Keratinocyte (primary cell): Measurements from ENCODE around the gene ELF3. TPM values are rescaled to one million over a fixed set of nuclear protein-coding genes. Genes with fewer than 3 reads are reported as not detected.

Experiments used
- DNase-seq: peaks from one replicate; pipeline ENCODE4 v3.0.0-alpha.2; 2011; ENCODE audit warnings: low read depth, missing footprints, low spot score
- FAIRE-seq: peaks from 2 replicates; lab custom pipeline; 2011; peaks lifted over from hg19 to GRCh38; lab: Jason Lieb, UNC
- H2AFZ ChIP-seq: 2 replicates; pipeline ENCODE4 v1.6.0; 2012; ENCODE audit warnings: low read length, control low read depth, inconsistent platforms; ENCODE audit not compliant: control insufficient read depth
- H3K27ac ChIP-seq: 2 replicates; pipeline ENCODE4 v1.5.1; 2011; ENCODE audit warnings: low read length; ENCODE audit not compliant: control insufficient read depth, insufficient read depth
- H3K27me3 ChIP-seq: 3 replicates; pipeline ENCODE4 v1.6.0; 2011; ENCODE audit warnings: low read length; ENCODE audit not compliant: control insufficient read depth, insufficient read depth; ENCODE audit errors: extremely low read depth
- H3K36me3 ChIP-seq, 2 experiments: 2 replicates in 1 of 2; 3 replicates in 1 of 2; pipeline ENCODE4 v1.5.1; 2011; ENCODE audit warnings: low read length in 2 of 2, mild to moderate bottlenecking in 1 of 2; ENCODE audit not compliant: control insufficient read depth in 2 of 2, insufficient read depth in 2 of 2; ENCODE audit errors: extremely low read depth in 1 of 2
- H3K4me1 ChIP-seq: 3 replicates; pipeline ENCODE4 v1.5.1; 2011; ENCODE audit warnings: low read length; ENCODE audit not compliant: control insufficient read depth, insufficient read depth; ENCODE audit errors: extremely low read depth
- H3K4me2 ChIP-seq: 3 replicates; pipeline ENCODE4 v1.6.0; 2011; ENCODE audit warnings: low read depth, low read length; ENCODE audit not compliant: control insufficient read depth, insufficient read depth; ENCODE audit errors: extremely low read depth
- H3K4me3 ChIP-seq, 3 experiments: fragments of 200-600 bp in 1 of 3; sonication (generic) in 1 of 3; 2 replicates in 2 of 3; 3 replicates in 1 of 3; pipeline ENCODE4 v1.5.1; 2011 to 2016; ENCODE audit warnings: low read length in 3 of 3, mild to moderate bottlenecking in 3 of 3, control low read depth in 2 of 3, inconsistent platforms in 1 of 3, low read depth in 1 of 3, mixed read lengths in 1 of 3, mixed run types in 1 of 3, moderate library complexity in 1 of 3; ENCODE audit not compliant: control insufficient read depth in 2 of 3, insufficient read depth in 2 of 3; ENCODE audit errors: extremely low read depth in 1 of 3
- H3K79me2 ChIP-seq: 2 replicates; pipeline ENCODE4 v1.6.0; 2012; ENCODE audit warnings: low read length; ENCODE audit not compliant: control insufficient read depth, insufficient read depth
- H3K9ac ChIP-seq: 3 replicates; pipeline ENCODE4 v1.6.0; 2011; ENCODE audit warnings: low read length; ENCODE audit not compliant: control insufficient read depth, insufficient read depth; ENCODE audit errors: extremely low read depth
- H3K9me1 ChIP-seq: 3 replicates; pipeline ENCODE4 v1.6.0; 2011; ENCODE audit warnings: low read length; ENCODE audit not compliant: control insufficient read depth, insufficient read depth; ENCODE audit errors: extremely low read depth
- H3K9me3 ChIP-seq: 2 replicates; pipeline ENCODE4 v1.5.1; 2012; ENCODE audit warnings: low read depth, low read length; ENCODE audit not compliant: control insufficient read depth
- H4K20me1 ChIP-seq: 3 replicates; pipeline ENCODE4 v1.6.0; 2011; ENCODE audit warnings: low read length; ENCODE audit not compliant: control insufficient read depth, insufficient read depth; ENCODE audit errors: extremely low read depth
- CTCF ChIP-seq, 3 experiments: IDR thresholded peaks in 1 of 3; conservative IDR thresholded peaks in 1 of 3; optimal IDR thresholded peaks in 1 of 3; 2 replicates in 2 of 3; 3 replicates in 1 of 3; pipeline versions ENCODE3 to v1.5.1; 2011; ENCODE audit warnings: low read length in 3 of 3, mild to moderate bottlenecking in 3 of 3, moderate library complexity in 2 of 3, control low read depth in 1 of 3, inconsistent platforms in 1 of 3; ENCODE audit not compliant: insufficient read depth in 2 of 3; ENCODE audit errors: extremely low read depth in 1 of 3
- EZH2 ChIP-seq: IDR thresholded peaks from one replicate; pipeline ENCODE4 v1.6.1; 2012; ENCODE audit warnings: inconsistent platforms, mild to moderate bottlenecking, low read length, moderate library complexity
- dilution Hi-C: fragments of 300-500 bp; cut with MboI; formaldehyde crosslinking; loops from one replicate; pipeline ENCODE4 v1.7.0; 2020; ENCODE audit warnings: low sequenced_read_pairs; ENCODE audit not compliant: extremely low pct_ligation_motif_present
- polyA plus RNA-seq, 5 experiments: library from polyadenylated mRNA; depleted of rRNA in 3 of 5; stranded (reverse) in 3 of 5; stranded (forward) in 1 of 5; unstranded in 1 of 5; fragments of >200 nt; gene quantifications; 1 replicate in 1 of 5; 2 replicates in 3 of 5; 3 replicates in 1 of 5; pipeline versions ENCODE4 v1.2.1 to v1.2.3, GENCODE V29; 2011 to 2012; ENCODE audit warnings: missing spikeins in 2 of 5, low read depth in 1 of 5, low replicate concordance in 1 of 5

ELF3 gene
- polyA plus RNA-seq, 1 donor (not counting 4 experiments of a cell fraction or from before 2014, with no cell fraction given): 0.51 TPM

GRCh38 chr1:201964261-201964660 is 46.1 kb upstream of the ELF3 start:
- Histone ChIP-seq H3K9me1 (no peaks in the 10 kb centered on the region), H4K20me1 (peaks cover 6% of the 10 kb centered on the region), H2AFZ (no peak overlapping the region), H3K4me1 (no peaks in the 10 kb centered on the region), H3K27ac (no peak overlapping the region), H3K4me3 (no peak overlapping the region), H3K4me2 (no peak overlapping the region), H3K27me3 (no peaks in the 10 kb centered on the region), H3K36me3 (peaks cover 16 to 26% of the 10 kb centered on the region in 2 experiments), H3K9ac (no peak overlapping the region), H3K9me3 (no peaks in the 10 kb centered on the region), H3K79me2 (peaks cover 17% of the 10 kb centered on the region)
- no peak for TF ChIP-seq EZH2
- TF ChIP-seq CTCF (optimal IDR thresholded peaks at IDR 0.05 in 1 of 3, IDR thresholded peaks at IDR 0.05 in 1 of 3, conservative IDR thresholded peaks at IDR 0.05 in 1 of 3; ENCODE audit: extremely low read depth in 1 of 3, insufficient read depth in 2 of 3, low read length in 3 of 3): no peak
- no peak for FAIRE-seq
- DNase-seq: no peak
- dilution Hi-C loops: no loop called here

- no peak for FAIRE-seq
- dilution Hi-C loops: no loop called here
- peaks cover 9% of the 10 kb centered on the region for H3K79me2 ChIP-seq
Observed at GRCh38 chr1:201966171-201966570, 44.2 kb upstream of the ELF3 start.

More at GRCh38 chr1:201966171-201966570, 44.2 kb upstream of the ELF3 start:
- no peaks in the 10 kb centered on the region for H3K9me3 ChIP-seq
- peaks cover 20 to 30% of the 10 kb centered on the region in 2 experiments for H3K36me3 ChIP-seq
- H3K27ac ChIP-seq: no peak overlapping the region
- no peak overlapping the region for H3K4me2 ChIP-seq
- no peak for TF ChIP-seq CTCF (optimal IDR thresholded peaks at IDR 0.05 in 1 of 3, IDR thresholded peaks at IDR 0.05 in 1 of 3, conservative IDR thresholded peaks at IDR 0.05 in 1 of 3; ENCODE audit: extremely low read depth in 1 of 3, insufficient read depth in 2 of 3, low read length in 3 of 3)
- TF ChIP-seq EZH2: no peak
- no peak overlapping the region for H2AFZ ChIP-seq
- H3K4me3 ChIP-seq: no peak overlapping the region
- H3K4me1 ChIP-seq: no peaks in the 10 kb centered on the region
- no peak overlapping the region for H3K9ac ChIP-seq
- no peaks in the 10 kb centered on the region for H3K9me1 ChIP-seq
- DNase-seq: no peak
- H3K27me3 ChIP-seq: no peaks in the 10 kb centered on the region
- H4K20me1 ChIP-seq: peaks cover 6% of the 10 kb centered on the region
